ENCODE results near the gene ACSF3. TPM values are rescaled to one million over a fixed set of nuclear protein-coding genes. Genes with fewer than 3 reads are reported as not detected.
"Not testable (repeated sequence)": the region's sequence is repeated elsewhere in the genome, so short reads cannot be mapped to it uniquely, and the experiment has no call there.

The ACSF3 gene
- total RNA-seq, 4 donors from 2014 or later = 26.1 to 55.1 (median 32.5) TPM

DNA sequence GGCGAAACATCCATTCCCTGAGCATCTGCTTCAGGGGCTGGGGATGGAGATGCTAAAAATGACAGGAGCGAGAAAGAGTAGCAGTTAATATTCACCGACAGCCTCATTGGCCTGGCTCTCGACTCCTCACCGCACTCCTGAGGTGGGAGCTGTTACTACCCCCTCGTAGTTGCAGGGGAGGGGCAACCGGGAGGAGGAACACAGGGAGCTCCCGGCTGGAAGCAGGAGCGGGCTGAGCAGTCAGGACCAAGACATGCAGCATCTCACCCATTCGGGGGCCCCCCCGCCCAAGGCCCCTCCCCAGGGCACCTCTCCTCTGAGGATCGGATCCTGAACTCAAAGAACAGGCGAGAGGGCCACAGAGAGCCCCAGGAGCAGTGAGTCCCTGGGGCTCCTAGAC is 4.5 kb upstream of the ACSF3 start:
- no peak for DNase-seq (ENCODE audit: low spot score in 2 of 2)
- no peak overlapping the region for H3K27ac ChIP-seq
- 25% methylated on average over 6 of the region's 13 CpGs for WGBS
- peaks cover 70% of the 10 kb centered on the region for H3K27me3 ChIP-seq
- TF ChIP-seq EP300 (IDR thresholded peaks at IDR 0.05) (no peak), POLR2A (IDR thresholded peaks at IDR 0.05) (no peak), POLR2AphosphoS5 (IDR thresholded peaks at IDR 0.05) (no peak)
- TF ChIP-seq, protein P1, sequence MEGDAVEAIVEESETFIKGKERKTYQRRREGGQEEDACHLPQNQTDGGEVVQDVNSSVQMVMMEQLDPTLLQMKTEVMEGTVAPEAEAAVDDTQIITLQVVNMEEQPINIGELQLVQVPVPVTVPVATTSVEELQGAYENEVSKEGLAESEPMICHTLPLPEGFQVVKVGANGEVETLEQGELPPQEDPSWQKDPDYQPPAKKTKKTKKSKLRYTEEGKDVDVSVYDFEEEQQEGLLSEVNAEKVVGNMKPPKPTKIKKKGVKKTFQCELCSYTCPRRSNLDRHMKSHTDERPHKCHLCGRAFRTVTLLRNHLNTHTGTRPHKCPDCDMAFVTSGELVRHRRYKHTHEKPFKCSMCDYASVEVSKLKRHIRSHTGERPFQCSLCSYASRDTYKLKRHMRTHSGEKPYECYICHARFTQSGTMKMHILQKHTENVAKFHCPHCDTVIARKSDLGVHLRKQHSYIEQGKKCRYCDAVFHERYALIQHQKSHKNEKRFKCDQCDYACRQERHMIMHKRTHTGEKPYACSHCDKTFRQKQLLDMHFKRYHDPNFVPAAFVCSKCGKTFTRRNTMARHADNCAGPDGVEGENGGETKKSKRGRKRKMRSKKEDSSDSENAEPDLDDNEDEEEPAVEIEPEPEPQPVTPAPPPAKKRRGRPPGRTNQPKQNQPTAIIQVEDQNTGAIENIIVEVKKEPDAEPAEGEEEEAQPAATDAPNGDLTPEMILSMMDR (IDR thresholded peaks at IDR 0.05) = no peak
- no peaks in the 10 kb centered on the region for H3K9me3 ChIP-seq
- no peak overlapping the region for H3K4me3 ChIP-seq
- no peaks in the 10 kb centered on the region for H3K36me3 ChIP-seq
- H3K4me1 ChIP-seq = peaks cover 6% of the 10 kb centered on the region

- Histone ChIP-seq H3K4me1 (peaks cover 17% of the 10 kb centered on the region), H3K9me3 (no peaks in the 10 kb centered on the region), H3K27ac (no peak overlapping the region), H3K27me3 (peaks cover 64% of the 10 kb centered on the region), H3K36me3 (no peaks in the 10 kb centered on the region), H3K4me3 (no peak overlapping the region)
- no peak for TF ChIP-seq EP300 (IDR thresholded peaks at IDR 0.05)
- TF ChIP-seq POLR2A (IDR thresholded peaks at IDR 0.05) = no peak
- no peak for TF ChIP-seq POLR2AphosphoS5 (IDR thresholded peaks at IDR 0.05)
- TF ChIP-seq, protein P1 (IDR thresholded peaks at IDR 0.05) = no peak
- 54% methylated on average over 15 of the region's 16 CpGs for WGBS
- DNase-seq (ENCODE audit: low spot score in 2 of 2) = no peak
Observed at GRCh38 chr16:89090182-89090630, 3.4 kb upstream of the ACSF3 start.

GRCh38 chr16:89090669-89091426 is 2.8 kb upstream of the ACSF3 start:
- Histone ChIP-seq H3K4me1 (peaks cover 21% of the 10 kb centered on the region), H3K4me3 (no peak overlapping the region), H3K27ac (no peak overlapping the region), H3K9me3 (no peaks in the 10 kb centered on the region), H3K27me3 (peaks cover 58% of the 10 kb centered on the region), H3K36me3 (no peaks in the 10 kb centered on the region)
- DNase-seq (ENCODE audit: low spot score in 2 of 2) = no peak
- WGBS = 66% methylated on average over 17 of the region's 17 CpGs
- TF ChIP-seq, protein P1 (IDR thresholded peaks at IDR 0.05) = no peak
- TF ChIP-seq EP300 (IDR thresholded peaks at IDR 0.05) (no peak), POLR2A (IDR thresholded peaks at IDR 0.05) (no peak), POLR2AphosphoS5 (IDR thresholded peaks at IDR 0.05) (no peak)

DNA sequence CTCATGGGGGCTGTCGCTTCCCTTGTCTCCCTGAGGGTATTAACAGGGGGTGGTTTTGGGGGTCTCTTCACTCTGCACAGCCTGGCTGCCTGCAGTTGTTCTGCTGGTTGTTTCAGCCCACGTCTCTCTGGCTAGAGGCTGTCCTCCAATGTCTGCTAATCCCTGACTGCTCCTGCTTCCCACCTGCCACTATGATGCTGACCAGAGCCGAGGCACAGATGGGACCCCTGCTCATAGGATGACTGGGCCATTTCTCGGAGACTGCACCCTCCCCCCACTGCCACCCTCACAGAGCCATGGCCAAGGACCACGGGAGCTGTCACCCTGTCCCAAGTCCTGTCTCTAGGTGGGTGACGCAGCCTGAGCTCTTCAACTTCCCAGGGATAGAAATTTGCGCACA is 1.6 kb upstream of the ACSF3 start:
- Histone ChIP-seq H3K9me3 (no peaks in the 10 kb centered on the region), H3K36me3 (no peaks in the 10 kb centered on the region), H3K4me1 (peaks cover 27% of the 10 kb centered on the region), H3K27me3 (peaks cover 50% of the 10 kb centered on the region), H3K4me3 (no peak overlapping the region), H3K27ac (no peak overlapping the region)
- 75% methylated on average over 7 of the region's 7 CpGs for WGBS
- TF ChIP-seq POLR2A (IDR thresholded peaks at IDR 0.05) (no peak), POLR2AphosphoS5 (IDR thresholded peaks at IDR 0.05) (no peak), EP300 (IDR thresholded peaks at IDR 0.05) (no peak)
- TF ChIP-seq, protein P1 (IDR thresholded peaks at IDR 0.05) = no peak
- no peak for DNase-seq (ENCODE audit: low spot score in 2 of 2)

DNA sequence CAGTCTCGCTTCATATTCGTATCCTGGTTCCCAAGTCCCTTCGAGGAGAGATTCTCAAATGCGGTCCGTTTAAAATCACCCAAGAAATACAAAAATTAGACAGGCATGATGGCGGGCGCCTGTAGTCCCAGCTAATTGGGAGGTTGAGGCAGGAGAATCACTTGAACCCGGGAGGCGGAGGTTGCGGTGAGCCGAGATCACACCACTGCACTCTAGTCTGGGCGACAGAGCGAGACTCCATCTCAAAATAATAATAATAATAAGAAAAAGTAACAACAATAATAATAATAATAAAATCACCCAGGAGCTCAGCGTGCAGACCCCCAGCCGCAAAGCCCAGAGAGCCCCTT is 425 bp upstream of the ACSF3 start:
- peak overlapping the region; percentile 90 for H3K4me3 ChIP-seq
- H3K27ac ChIP-seq = peak overlapping the region; percentile 74
- H3K9me3 ChIP-seq; DNase-seq (ENCODE audit: low spot score in 2 of 2); H3K36me3 ChIP-seq: not testable (repeated sequence)
- H3K4me1 ChIP-seq = peaks cover 31% of the 10 kb centered on the region
- peaks cover 43% of the 10 kb centered on the region for H3K27me3 ChIP-seq
- 63% methylated on average over 15 of the region's 15 CpGs for WGBS
